Calu3 (cell line): ENCODE data around the gene PSMC4. TPM values are rescaled to one million over a fixed set of nuclear protein-coding genes. Genes with fewer than 3 reads are reported as not detected.

Source experiments
- BruUV-seq: library from RNA; stranded (reverse); fragments of 400-500 nt; replicated peaks from 2 replicates; lab custom pipeline; 2021; lab: Mats Ljungman, UMichigan
- CTCF ChIA-PET: fragments of 300-600 bp; sonication (Branson Sonifier 250); formaldehyde crosslinking; loops from one replicate; lab custom pipeline; 2022; ENCODE audit warnings: antibody characterized with exemption; lab: Charles Lee
- DNase-seq: peaks from one replicate; pipeline ENCODE4 v3.0.0; 2022
- H3K27ac Mint-ChIP-seq: one replicate; pipeline ENCODE4 v1.8.0; 2022; ENCODE audit warnings: mixed read lengths; ENCODE audit not compliant: unreplicated experiment
- H3K27me3 Mint-ChIP-seq: one replicate; pipeline ENCODE4 v1.8.0; 2022; ENCODE audit warnings: mixed read lengths; ENCODE audit not compliant: unreplicated experiment
- H3K36me3 Mint-ChIP-seq: one replicate; pipeline ENCODE4 v1.8.0; 2022; ENCODE audit warnings: mild to moderate bottlenecking, moderate library complexity, mixed read lengths; ENCODE audit not compliant: insufficient read depth, unreplicated experiment
- H3K4me1 Mint-ChIP-seq: one replicate; pipeline ENCODE4 v1.8.0; 2022; ENCODE audit warnings: mild to moderate bottlenecking, low read depth, mixed read lengths; ENCODE audit not compliant: unreplicated experiment
- H3K4me3 Mint-ChIP-seq: one replicate; pipeline ENCODE4 v1.8.0; 2022; ENCODE audit warnings: mild to moderate bottlenecking, low read depth, moderate library complexity, mixed read lengths; ENCODE audit not compliant: unreplicated experiment
- H3K9me3 Mint-ChIP-seq: one replicate; pipeline ENCODE4 v1.8.0; 2022; ENCODE audit warnings: low read depth, mixed read lengths; ENCODE audit not compliant: unreplicated experiment
- intact Hi-C: fragments of 100-400 bp; cut with micrococcal nuclease; formaldehyde crosslinking; loops from one replicate; pipeline ENCODE4 v1.10.0; 2022; ENCODE audit not compliant: unreplicated experiment
- total RNA-seq: library from RNA; stranded (reverse); gene quantifications from 2 replicates; pipeline ENCODE4 v1.2.3, GENCODE V29; 2022
- TF ChIP-seq, protein P1 (sequence below): fragments of 200-600 bp; IDR thresholded peaks from one replicate; pipeline ENCODE4 v1.8.0; 2022; ENCODE audit warnings: antibody characterized with exemption; ENCODE audit not compliant: unreplicated experiment

PSMC4 gene
- total RNA-seq, 1 experiment from 2014 or later = 300 TPM

DNA sequence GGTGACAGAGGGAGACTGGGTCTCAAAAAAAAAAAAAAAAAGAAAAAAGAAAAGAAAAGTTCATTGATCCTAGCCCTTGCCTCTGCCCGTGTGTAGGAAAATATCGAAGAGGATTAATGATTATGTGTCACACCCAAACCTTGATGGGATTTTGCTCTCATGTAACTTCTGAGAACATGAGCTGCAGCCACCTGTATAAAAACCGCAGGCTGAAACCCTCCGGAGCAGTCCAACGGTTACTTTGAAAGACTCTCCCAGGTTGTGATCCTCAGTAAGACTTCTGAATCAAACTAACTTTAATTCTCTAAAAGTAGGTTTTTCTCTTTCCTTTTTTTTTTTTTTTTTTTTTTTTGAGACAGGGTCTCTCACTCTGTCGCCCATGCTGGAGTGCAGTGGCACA lies 4.3 kb upstream of the PSMC4 start:
- intact Hi-C loops = no loop called here
- no peak overlapping the region for H3K4me3 Mint-ChIP-seq
- H3K36me3 Mint-ChIP-seq = peaks cover 32% of the 10 kb centered on the region
- CTCF ChIA-PET = interaction anchor here (0.6 to 1.1 kb wide), 3 partner anchors 22 to 518 kb away, joined by 3 read pairs; no protein-coding TSS in a partner anchor
- H3K27me3 Mint-ChIP-seq = no peaks in the 10 kb centered on the region
- H3K27ac Mint-ChIP-seq = no peak overlapping the region
- peaks cover 32% of the 10 kb centered on the region for H3K4me1 Mint-ChIP-seq
- no peaks in the 10 kb centered on the region for H3K9me3 Mint-ChIP-seq
- DNase-seq = no peak
- TF ChIP-seq, protein P1, sequence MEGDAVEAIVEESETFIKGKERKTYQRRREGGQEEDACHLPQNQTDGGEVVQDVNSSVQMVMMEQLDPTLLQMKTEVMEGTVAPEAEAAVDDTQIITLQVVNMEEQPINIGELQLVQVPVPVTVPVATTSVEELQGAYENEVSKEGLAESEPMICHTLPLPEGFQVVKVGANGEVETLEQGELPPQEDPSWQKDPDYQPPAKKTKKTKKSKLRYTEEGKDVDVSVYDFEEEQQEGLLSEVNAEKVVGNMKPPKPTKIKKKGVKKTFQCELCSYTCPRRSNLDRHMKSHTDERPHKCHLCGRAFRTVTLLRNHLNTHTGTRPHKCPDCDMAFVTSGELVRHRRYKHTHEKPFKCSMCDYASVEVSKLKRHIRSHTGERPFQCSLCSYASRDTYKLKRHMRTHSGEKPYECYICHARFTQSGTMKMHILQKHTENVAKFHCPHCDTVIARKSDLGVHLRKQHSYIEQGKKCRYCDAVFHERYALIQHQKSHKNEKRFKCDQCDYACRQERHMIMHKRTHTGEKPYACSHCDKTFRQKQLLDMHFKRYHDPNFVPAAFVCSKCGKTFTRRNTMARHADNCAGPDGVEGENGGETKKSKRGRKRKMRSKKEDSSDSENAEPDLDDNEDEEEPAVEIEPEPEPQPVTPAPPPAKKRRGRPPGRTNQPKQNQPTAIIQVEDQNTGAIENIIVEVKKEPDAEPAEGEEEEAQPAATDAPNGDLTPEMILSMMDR = no peak
- no TSS peak for BruUV-seq

DNA sequence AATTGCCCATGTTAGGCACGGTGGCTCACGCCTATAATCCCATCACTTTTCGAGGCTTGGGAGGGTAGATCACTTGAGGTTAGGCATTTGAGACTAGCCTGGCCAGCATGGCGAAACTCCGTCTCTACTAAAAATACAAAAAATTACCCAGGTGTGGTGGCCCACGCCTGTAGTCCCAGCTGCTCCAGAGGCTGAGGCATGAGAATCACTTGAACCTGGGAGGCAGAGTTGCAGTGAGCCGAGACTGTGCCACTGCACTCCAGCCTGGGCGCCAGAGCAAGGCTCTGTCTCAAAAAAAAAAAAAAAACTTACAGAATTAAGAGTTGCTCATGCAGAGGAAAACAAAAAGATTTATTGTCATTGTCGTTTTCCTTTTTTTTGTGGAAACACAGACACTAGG lies 3.4 kb upstream of the PSMC4 start:
- no peaks in the 10 kb centered on the region for H3K9me3 Mint-ChIP-seq
- TF ChIP-seq, protein P1 = no peak
- no peak overlapping the region for H3K4me3 Mint-ChIP-seq
- CTCF ChIA-PET = interaction anchor here (0.6 kb wide), 1 partner anchor 390 kb away, joined by 3 read pairs; no protein-coding TSS in a partner anchor
- intact Hi-C loops = no loop called here
- no TSS peak for BruUV-seq
- peaks cover 42% of the 10 kb centered on the region for H3K36me3 Mint-ChIP-seq
- peaks cover 39% of the 10 kb centered on the region for H3K4me1 Mint-ChIP-seq
- DNase-seq = no peak
- H3K27ac Mint-ChIP-seq = no peak overlapping the region
- no peaks in the 10 kb centered on the region for H3K27me3 Mint-ChIP-seq

DNA sequence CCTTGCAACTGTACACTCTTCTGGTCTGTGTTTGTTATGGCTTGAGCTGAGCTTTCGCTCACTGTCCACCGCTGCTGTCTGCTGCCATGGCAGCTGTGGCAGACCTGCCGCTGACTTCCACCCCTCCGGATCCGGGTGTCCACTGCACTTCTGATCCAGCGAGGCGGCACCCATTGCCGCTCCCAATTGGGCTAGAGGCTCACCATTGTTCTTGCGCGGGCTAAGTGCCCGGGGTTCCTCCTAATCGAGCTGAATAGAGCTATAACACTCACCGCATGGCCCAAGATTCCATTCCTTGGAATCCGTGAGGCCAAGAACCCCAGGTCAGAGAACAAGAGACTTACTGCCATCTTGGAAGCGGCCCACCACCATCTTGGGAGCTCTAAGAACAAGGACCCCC lies 2.2 kb upstream of the PSMC4 start:
- Mint-ChIP-seq H3K4me3 (peak overlapping the region; percentile 99), H3K9me3 (no peaks in the 10 kb centered on the region), H3K27me3 (no peaks in the 10 kb centered on the region), H3K27ac (peak overlapping the region; percentile 87), H3K36me3 (peaks cover 52% of the 10 kb centered on the region), H3K4me1 (peaks cover 39% of the 10 kb centered on the region)
- DNase-seq = no peak
- TF ChIP-seq, protein P1 = no peak
- intact Hi-C loops = no loop called here
- no TSS peak for BruUV-seq
- CTCF ChIA-PET = no interaction called here

DNA sequence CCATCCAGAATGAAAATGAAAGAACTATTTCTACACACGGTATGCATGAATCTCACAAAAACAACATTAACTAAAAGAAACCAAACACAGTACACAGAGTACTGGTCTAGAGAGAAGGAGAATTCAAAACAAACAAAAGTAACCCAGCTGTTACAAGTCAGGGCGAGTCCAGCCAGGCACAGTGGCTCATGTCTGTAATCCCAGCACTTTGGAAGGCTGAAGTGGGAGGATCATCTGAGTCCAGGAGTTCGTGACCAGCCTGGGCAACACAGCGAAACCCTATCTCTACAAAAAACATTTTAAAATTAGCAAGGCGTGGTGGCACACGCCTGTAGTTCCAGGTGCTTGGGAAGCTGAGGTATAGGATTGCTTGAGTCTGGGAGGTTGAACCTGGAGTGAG lies 1.7 kb upstream of the PSMC4 start:
- Mint-ChIP-seq H3K4me1 (peaks cover 39% of the 10 kb centered on the region), H3K36me3 (peaks cover 54% of the 10 kb centered on the region), H3K4me3 (peak overlapping the region; percentile 99), H3K27ac (peak overlapping the region; percentile 87), H3K9me3 (no peaks in the 10 kb centered on the region), H3K27me3 (no peaks in the 10 kb centered on the region)
- TF ChIP-seq, protein P1 = no peak
- BruUV-seq = no TSS peak
- intact Hi-C loops = no loop called here
- no peak for DNase-seq
- CTCF ChIA-PET = interaction anchor here (0.5 to 2.5 kb wide), 12 partner anchors 8 to 1705 kb away, joined by 3 to 34 read pairs (median 10); partner anchors contain the start of genes FBL and ZNF546
